GM12801 (cell line): Measurements from ENCODE around the gene NCK1.

Experiments
- TF ChIP-seq, protein P1 (sequence below): IDR thresholded peaks from one replicate; pipeline ENCODE4 v1.5.1; 2011; ENCODE audit warnings: control low read depth; ENCODE audit not compliant: insufficient read length; ENCODE audit errors: extremely low read depth

NCK1 gene

GRCh38 chr3:136844724-136845123, 17.3 kb upstream of the NCK1 start:
- TF ChIP-seq, protein P1, sequence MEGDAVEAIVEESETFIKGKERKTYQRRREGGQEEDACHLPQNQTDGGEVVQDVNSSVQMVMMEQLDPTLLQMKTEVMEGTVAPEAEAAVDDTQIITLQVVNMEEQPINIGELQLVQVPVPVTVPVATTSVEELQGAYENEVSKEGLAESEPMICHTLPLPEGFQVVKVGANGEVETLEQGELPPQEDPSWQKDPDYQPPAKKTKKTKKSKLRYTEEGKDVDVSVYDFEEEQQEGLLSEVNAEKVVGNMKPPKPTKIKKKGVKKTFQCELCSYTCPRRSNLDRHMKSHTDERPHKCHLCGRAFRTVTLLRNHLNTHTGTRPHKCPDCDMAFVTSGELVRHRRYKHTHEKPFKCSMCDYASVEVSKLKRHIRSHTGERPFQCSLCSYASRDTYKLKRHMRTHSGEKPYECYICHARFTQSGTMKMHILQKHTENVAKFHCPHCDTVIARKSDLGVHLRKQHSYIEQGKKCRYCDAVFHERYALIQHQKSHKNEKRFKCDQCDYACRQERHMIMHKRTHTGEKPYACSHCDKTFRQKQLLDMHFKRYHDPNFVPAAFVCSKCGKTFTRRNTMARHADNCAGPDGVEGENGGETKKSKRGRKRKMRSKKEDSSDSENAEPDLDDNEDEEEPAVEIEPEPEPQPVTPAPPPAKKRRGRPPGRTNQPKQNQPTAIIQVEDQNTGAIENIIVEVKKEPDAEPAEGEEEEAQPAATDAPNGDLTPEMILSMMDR = no peak

- TF ChIP-seq, protein P1 = no peak
Observed at GRCh38 chr3:136852180-136852579, 9.8 kb upstream of the NCK1 start.

GRCh38 chr3:136856665-136857064, 5.3 kb upstream of the NCK1 start:
- TF ChIP-seq, protein P1 = no peak

DNA sequence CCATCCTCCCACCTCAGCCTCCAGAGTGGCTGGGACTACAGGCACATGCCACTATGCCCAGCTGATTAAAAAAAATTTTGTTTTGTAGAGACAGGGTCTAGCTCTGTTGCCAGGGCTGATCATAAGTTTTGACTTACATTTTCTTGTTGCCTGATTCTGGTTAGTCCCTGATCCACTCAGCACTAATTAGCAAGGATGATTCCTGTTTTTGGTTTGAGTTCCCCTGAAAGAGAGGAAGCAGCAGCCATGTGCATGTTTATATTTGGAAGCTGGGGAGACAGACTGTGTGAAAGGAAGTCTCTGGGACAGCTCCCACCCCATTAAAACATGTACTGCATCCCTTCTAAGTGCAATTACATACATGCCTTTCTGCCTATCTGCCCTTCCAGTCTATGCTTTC, 3.6 kb upstream of the NCK1 start:
- TF ChIP-seq, protein P1 = no peak

GRCh38 chr3:136860541-136860940, 1.5 kb upstream of the NCK1 start:
- TF ChIP-seq, protein P1 = no peak

DNA sequence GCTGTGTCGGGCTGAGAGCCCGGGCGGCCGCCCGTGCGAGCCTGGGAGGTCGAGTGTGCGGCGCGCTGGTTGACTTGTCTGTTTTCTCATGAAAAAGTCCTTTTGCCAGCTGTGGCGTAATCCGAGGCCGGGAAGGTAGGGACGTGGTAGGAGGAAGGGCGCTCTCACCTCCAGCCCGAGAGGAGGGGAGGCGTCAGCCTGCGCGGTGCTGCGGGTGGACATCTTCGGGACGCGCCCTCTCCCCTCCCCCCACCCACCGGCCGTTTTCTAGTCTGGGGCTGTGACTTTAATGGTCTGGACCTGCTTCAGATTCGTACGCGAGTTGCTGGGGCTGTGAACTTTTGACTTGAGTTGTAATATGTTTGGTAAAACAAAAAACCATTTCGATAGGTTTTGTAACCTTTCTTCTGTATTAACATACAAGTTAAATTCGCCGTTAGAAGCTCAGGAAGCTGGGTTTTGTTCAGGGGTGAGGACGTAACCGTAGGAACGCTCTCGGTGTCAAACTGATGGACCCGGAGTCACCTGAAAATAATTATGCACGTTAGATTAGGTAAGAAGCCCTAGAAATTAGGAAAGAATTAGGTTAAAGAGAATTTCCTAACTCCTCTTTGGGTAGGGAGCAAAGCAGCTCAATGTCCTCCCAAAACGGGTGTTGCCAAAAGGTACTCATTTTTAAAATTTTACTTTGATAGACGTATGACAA, 762 bp downstream of the NCK1 start:
- TF ChIP-seq, protein P1 = no peak

GRCh38 chr3:136869282-136869681, 7.3 kb downstream of the NCK1 start:
- TF ChIP-seq, protein P1 = no peak

GRCh38 chr3:136882571-136882970, 20.6 kb downstream of the NCK1 start:
- TF ChIP-seq, protein P1 = no peak
